Stimulated activated CD4-positive, alpha-beta T cell treated with anti-CD3 and anti-CD28 coated beads, TNF-alpha, amount 100 ng/mL, for 4 hours (primary cell): ENCODE results near the gene SHROOM2.
"Not testable (repeated sequence)": the region's sequence is repeated elsewhere in the genome, so short reads cannot be mapped to it uniquely, and the experiment has no call there.

ENCODE experiments used
- DNase-seq, 3 experiments: peaks; one replicate each; pipeline ENCODE4 v3.0.0-alpha.2; 2020; ENCODE audit warnings: low read depth in 3 of 3

Gene SHROOM2

DNA sequence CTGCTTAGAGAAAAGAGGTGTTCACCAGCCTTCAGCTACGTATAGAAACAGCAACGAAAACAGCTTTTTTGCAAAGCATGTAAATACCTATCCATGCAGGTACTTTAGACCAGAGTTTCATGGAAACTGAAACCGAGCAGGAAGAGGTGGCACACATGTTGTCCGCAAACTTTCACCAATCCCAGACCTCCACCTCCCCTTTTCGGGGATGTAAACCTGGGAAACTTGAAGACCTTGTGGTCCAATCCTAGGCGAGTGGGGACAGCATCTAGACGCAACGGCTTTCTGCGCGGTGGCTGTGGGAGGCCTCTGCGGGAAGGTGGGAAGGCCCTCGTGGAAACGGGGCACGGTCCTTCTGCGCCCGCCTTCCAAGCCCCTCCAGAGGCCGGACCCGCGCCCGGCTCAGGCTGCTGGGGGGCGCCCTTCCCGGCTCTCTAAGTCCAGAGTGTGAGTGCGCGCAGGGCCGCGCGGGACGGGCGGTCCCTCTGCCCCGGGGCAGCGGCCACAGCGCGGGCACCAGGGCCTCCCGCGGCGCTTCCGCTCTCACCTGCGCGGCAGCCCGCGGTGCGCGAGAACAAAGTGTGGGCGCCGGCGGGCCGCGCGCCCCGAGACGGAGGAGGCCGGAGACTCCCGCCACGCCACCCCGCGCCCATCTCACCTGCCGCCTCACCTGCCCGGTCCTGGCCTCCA is 830 bp upstream of the SHROOM2 start:
- DNase-seq: no peak

DNA sequence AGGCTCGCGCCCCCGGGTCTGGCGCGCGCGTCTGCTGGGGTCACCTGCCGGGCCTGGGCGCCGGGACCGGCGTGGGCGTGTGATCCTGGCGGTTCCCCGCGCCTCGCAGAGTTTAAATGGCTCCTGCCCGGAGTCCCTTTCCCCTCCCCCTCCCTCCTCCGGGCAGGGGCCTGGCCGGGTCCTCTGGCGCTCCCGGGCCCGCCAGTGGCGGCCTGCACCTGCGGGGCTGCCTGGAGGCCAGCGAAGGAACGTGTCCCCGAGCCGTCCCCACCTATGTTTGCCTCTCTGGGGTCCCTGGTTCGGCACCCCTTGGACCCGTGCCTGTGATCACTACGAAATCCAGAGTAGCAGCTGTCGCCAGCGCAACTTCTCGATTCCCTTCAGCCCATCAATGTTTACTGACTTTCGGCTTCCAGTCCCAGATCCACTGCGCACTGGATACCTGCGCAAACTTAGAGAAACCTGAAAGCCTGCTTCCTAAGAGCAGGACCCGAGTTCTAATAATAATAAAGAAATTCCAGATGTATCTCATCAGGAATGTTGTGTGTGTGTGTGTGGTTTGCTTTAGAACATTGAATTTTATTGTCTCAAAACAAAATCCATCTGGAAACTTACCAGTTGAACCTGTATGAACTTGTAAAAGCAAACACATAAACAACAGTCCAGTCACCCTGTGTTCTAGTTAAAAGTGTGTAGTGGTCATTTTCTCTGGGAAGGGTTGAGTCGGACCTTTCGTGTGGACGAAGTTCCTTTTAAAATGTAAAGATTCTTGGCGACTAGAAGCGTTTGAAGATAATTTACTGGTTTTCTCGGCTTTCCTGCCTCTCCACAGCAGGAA is 788 bp downstream of the SHROOM2 start:
- no peak for DNase-seq

DNA sequence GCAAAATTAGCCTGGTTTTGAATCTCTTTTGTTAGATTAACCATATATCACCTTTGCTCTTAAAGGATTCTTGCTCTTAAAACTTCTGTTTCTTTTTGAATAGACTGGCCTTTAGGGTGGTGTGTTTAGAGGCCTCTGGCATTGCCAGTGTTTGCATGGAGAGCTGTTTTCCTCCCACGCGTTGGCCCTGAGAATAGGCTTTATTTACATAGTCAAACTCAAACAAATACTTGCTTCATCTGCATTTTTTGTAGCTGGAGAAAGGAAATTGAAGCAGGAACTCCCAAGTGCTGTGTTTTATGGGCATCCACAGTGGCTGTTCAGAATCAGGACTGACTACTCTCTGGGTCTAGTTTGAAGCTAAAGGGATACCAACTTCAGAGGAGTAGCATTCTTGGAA is 2.7 kb downstream of the SHROOM2 start:
- DNase-seq: no peak

DNA sequence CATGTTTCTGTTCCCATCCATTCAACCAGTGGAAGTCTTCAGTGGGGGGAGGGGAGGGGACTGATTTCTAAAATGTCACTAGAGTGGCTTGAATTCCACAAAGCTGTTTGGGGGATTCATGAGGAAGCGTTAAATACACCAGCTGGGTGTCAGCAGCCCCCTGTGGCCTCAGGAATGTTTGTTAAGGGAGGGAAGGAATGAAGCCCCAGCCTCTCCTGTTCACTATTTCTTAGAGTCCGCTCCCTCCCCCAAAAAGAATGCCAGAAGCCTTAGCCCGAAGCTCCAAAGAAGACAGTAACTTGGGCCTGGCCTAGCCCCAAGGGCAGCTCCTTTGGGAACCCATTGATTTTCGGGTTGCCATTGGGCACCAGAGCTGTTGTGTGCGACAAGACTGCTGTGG is 3.3 kb downstream of the SHROOM2 start:
- no peak for DNase-seq

DNA sequence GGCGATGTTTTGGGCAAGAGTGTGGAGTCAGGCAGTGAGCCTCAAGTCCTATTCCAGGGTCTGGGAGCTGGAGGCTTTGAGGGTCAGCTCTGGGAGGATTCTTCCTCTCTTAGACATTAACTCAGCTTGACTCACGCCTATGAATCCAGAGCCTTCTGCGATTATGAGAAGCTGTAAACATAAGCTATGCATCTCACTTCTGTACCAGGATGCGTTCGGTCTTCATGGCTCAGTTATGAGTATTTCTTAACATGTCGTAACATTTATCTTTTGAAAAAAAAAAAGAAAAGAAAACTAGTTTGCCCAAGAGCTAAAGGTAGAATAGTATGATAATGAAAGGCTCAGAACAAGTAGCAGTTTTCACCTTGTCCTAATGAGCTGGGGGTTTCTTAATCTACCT is 4.6 kb downstream of the SHROOM2 start:
- no peak for DNase-seq

DNA sequence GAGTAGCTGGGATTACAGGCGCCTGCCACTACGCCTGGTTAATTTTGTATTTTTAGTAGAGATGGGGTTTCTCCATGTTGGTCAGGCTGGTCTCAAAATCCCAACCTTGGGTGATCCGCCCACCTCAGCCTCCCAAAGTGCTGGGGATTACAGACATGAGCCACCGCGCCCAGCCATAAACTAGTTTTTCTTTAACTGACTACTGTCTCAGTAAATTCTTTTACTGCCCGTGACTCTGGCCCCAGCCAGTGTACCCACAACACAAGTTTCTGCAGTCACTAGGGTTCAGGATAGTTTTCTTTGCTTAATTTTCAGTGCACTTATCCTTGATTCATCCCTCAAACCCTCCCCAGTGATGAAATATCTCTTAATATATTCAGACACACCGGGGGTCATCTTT is 8.3 kb downstream of the SHROOM2 start:
- no peak for DNase-seq

DNA sequence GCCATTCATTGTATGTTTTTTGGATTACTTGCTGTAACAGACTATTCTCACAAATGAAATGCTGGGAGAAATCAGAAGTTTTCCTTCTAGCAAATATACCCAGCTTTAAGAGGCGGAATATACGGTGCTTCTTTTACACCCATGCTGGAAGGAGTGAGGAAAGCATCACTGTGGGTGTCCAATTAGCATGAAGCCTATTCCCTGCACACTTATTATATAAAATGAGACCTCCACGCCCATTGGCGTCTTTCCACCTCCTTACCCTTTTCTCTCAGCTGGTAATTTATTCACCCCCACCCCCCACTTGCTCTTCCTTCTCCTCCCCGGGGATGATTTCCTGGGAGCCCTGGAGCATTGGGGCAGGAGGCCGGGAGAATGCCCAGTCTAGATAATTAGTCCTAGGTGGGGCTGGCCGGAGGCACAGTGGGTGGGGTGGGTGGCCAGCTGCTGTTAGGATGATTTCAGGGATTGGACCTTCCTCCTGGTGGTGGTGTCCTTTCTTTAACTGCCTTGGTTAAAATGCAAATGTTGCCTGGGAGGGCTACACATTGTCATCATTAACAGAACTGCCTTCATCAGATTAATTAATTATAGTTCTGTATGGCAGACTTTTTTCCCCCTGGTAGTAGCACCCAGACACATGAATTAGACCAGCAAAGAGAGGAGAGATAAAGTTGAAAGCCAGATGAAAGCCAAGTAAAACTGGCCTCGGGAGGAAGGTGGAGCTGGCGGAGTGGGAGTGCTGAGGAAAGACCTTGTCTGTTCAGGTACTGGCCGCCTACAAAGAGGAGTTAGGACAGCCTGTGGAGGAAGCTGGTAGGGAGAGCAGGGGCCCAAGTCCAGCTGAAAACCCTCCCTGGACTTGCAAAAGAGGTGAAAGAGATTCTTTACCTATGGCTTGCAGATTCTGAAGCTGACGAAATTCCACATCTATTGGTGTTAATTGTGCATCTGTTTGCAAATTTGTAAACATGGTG is 11.4 kb downstream of the SHROOM2 start:
- DNase-seq: no peak

DNA sequence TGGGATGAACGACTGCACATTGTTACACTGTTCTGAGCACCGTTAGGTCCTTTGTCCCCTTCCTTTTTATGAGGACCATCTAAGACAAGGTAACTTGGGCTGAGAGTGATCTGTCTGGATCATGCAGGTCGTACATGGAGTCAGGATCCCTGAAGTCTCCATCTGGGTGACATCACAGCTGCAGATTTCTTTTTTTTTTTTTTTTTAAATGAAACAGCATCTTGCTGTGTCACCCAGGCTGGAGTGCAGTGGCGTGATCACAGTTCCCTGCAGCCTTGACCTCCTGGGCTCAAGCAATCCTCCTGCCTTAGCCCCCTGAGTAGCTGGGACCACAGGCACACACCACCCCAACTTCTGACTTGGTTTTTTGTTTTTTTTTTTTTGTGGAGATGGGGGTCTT is 16.5 kb downstream of the SHROOM2 start:
- DNase-seq: no peak

DNA sequence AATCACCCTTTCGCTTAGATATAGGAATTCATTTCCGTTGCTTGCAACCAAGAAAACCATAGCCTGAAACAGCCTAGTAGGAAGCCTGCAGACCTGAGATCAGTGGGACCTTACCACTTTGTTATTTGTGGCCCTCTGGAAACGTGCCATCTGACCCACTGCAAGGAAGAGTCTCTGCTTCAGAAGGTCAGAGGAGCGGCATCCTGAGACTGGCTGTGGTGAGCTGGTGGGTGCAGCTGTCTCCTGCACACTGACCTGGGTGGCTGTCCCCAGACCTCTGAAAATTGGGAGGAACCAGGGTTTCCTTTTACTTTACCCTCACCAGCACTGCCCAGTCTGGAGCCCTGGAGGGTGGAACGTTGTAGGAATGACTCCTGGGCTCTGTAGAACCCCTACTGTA is 18.2 kb downstream of the SHROOM2 start:
- no peak for DNase-seq

DNA sequence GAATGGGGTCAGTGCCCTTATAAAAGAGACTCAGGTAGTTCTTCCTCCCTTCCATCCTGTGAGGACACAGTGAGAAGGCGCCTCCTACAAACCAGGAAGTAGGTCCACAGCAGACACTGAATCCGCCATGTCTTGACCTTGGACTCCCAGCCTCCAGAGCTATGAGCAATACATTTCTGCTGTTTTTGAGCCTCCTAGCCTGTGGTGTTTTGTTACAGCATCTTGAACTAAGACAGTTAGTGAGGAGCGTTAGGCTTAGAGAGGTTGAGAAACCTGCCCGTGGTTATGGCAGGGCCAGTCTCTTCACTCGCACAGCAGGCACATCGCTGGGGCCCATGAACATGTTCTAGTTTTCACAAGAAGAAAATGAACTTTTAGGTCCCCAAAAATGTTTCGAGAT is 19.7 kb downstream of the SHROOM2 start:
- no peak for DNase-seq

DNA sequence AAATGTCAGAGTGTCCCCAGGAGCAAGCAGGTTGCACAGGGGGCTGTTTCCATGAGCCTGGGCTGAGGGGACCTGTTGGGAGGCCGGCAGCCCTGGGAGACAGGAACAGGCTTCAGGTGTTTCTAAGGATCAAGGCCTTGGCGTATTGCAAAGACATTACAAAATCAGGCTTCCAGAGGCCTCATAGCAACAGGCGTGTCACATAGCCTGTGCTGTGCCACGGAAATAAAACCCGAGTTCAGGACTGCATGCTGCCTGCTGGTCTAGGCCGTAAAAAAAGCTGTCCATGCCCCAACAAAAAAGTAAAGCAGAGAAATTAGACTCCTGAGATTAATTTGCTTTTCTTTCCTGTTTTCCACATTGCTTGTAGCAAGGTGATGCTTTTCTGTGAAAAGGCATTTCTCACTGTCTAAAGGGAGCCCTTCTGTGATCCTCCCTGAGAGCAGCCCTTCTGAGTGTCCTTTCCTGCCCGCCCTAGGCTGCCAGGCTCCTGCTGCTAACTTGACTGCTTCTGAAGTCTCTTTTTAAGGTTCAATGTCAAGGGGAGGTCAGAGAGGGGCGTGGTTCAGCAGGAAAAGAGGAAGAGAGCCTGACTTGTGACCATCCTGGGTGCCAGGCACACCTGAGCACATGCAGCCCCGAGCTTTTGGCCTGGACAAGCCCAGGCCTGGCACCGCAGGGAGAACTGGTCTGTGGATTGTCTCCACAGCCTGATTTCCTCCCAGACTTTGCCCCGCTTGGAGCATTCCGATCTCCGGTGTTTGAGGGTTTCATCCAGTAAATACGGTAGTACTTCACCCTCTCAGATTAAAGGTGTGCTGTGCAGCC is 21.3 kb downstream of the SHROOM2 start:
- no peak for DNase-seq

DNA sequence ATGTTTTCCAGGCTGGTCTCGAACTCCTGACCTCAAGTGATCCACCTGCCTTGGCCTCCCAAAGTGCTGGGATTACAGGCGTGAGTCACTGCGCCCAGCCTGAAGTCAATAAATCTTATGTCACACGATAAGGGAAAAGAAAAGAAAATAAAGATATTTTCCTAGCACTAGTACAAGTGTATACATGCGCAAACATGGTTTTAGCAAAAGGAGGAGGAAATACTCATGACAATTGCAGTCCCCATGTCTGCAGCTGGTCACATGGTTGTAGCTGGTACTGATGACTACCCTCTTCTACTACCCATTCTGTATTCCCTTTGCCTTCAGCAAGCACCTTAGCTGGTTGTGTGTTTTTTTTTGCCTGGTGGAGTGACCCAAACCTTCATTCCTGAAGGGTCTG is 23.6 kb downstream of the SHROOM2 start:
- DNase-seq: not testable (repeated sequence)

DNA sequence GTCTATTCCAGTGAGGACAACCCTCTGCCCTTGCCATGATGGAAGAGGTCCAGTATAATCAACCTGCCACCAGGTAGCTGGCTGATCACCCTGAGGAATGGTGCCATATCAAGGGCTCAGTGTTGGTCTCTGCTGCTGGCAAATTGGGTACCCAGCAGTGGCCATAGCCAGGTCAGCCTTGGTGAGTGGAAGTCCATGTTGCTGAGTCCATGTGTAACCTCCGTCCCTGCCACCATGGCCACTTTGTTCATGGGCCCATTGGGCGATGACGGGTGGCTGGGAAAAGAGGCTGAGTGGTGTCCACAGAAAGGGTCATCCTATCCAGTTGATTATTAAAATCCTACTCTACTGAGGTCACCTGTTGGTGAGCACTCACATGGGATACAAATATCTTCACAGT is 24.9 kb downstream of the SHROOM2 start:
- DNase-seq: not testable (repeated sequence)

DNA sequence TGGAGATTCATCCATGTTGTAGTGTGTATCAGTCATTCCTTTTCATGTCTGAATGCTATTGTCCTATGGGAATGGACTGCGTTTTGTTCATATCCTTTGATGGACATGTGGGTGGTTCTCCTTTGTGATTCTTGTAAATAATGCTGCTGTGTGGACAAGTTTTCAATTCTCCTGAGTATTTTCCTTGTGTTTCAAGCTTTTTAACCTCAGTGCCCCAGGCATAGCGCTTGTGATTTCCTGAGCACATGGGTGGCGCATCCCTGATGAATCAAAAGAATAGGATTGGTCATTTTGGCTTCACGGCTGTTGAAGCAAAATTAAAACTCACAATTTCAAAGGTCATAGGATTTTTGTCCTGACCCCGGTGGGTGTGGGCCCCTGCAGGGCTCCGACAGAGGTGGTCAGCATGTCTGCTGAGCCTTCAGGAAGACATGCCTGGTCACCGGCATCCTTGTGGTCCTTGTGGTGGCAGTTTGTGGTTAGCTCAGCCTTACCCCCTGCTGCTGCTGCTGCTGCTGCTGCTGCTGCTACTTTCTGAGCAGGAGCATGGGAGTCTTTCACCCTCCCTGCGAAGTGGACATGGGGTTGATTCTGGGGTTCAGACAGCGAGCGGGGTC is 30.0 kb downstream of the SHROOM2 start:
- no peak for DNase-seq

DNA sequence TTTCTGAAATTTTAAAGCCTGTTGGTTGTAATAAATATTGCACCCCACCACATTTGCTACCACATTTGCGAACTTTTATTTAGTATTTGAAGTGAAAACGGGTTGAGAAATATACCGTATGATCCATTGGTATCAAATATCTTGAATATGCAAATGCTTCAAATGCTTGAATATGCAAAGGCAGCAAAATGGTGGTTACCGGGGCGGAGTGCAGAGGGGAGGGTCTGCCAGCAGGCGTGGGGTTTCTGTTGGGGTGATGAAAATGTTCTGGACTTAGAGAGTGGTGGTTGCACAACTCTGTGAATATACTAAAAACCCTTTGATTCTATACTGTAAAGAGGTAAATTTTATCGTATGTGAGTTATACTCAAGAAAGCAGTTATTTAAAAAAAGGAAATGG is 35.3 kb downstream of the SHROOM2 start:
- DNase-seq: no peak

DNA sequence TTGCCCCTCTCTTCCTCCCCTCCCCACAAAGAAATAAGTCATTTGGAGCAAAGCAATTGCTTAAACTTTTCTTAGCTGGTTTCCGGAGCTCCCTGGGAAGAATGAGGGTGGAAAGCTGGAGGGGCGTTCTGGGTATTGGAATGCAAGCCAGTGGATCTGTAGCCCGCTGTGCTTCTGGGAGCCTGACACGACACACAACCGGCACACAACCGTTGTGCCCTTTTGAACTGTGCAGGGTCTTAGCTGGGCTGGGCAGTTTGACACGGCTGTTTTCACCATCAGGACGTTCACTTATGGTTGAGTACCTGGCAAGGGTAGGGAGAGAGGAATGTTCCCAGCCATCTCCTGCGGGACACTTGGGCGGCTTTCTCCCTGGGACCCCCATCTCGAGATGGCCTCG is 38.3 kb downstream of the SHROOM2 start:
- no peak for DNase-seq

DNA sequence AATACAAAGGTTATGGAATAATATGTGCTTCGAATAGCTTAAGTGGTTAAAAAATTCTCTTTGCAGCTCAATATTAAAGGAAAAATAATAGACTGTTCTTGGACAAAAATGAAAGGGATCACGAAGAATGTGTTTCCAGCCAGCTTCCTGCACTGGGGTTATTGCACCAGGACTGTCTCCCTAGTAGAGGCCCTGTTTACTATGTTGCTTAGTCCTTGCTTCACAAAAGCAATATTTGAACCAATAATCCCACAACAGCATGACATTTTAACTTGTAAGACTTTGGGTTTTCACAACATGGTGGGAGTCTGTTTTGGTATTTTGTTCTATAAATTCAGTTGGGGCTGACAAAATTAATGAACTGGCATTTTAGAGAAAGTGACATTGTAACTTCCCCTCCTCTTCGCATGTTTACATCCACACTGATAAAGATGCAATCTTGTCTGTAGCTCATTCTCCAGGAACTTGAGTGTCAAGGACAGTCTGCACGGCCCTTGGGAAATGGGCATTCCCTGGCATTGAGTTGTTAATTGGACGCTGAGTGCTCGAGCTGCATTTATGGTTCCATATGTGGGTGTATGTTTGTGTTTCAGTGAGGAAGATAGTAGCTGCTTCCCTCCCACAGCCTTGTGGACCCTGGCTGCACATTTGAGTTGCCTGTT is 39.0 kb downstream of the SHROOM2 start:
- no peak for DNase-seq

DNA sequence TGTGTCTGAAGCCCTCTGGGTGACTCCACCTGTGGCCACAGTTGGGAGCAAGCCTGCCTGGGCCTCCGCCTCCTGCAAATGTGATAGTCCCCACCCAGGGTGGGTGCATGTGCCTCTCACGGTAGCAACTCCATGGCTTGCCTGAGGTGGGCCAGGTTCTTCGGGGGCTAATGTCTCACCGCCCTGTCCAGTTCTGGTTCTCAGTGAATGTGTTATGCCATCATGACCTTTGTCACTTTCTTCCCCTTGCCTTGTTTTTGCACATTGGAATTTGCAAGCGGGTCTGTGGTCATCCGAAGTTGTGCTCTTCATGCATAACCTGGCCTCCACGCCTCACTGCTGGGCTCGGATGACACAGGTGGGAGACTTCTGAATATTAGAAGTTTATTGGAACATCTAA is 39.7 kb downstream of the SHROOM2 start:
- no peak for DNase-seq

DNA sequence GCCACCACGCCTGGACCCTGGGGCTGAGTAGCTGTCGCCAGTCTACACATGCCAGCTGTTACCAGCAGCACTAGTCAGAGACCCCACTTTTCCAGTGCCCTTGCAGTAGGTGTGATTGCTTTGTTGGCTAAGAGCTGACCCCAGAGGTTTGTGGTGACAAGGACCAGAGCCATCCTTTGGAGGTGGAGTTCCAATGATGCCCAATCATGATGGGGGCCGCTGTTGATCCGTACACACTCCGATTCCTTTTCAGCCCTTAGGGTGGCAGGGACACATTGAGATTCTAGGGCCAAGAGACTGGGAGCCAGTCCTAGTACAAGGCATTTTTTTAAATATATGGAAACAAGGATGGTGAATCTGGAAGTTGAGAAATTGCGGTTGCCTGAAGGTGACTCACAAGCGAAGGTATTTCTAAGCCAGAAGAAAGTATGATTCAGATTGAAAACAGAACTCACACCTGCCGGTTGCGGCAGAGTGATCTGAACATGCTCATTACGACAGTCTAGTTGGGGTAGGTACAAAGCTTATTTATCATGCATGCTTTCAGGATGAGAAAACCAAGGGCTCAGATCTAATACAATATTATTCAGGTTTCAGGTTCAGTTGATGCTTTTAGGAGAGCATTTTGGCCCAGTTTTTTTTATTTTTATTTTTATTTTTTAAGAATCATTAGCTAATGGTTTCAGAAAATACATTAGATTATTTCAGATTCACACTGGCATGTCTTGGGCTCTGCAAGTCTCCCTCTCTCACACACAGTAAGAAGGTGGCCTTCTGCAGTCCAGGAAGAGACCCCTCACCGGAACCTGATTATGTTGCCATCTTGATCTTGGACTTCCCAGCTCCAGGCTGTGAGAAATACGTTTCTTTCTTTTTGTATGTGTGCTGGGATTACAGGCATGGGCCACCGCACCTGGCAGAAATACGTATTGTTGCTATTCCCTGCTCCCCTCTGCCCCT is 43.4 kb downstream of the SHROOM2 start:
- DNase-seq: no peak
